ENCODE data around the gene KAT7. TPM values are rescaled to one million over a fixed set of nuclear protein-coding genes. Genes with fewer than 3 reads are reported as not detected.

Gene KAT7
- total and polyA plus RNA-seq, 2 of the 8 experiments (the other 6 are each of a cell fraction or from before 2014, with no cell fraction given): 90.9 to 139 TPM

DNA sequence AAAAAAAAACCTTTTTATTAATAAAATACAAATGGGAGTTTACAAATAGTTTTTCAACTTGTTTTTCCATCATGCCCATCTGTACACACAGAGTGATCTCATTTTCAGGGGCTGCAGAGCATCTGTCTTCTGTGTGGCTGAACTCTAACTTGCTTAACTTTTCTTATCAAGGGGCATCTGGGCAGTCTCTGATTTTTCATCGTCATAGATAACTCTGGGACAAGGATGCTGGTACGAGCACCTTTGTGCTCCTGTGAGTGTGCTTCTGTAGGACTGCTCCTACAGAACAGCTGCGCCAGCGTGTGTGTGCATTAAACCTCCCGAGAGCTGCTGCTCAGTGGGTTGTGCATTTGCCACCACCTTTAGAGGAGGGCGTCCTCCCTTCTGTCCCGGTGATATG, 94.0 kb downstream of the KAT7 start (continued):
- TF ChIP-seq, protein P1, sequence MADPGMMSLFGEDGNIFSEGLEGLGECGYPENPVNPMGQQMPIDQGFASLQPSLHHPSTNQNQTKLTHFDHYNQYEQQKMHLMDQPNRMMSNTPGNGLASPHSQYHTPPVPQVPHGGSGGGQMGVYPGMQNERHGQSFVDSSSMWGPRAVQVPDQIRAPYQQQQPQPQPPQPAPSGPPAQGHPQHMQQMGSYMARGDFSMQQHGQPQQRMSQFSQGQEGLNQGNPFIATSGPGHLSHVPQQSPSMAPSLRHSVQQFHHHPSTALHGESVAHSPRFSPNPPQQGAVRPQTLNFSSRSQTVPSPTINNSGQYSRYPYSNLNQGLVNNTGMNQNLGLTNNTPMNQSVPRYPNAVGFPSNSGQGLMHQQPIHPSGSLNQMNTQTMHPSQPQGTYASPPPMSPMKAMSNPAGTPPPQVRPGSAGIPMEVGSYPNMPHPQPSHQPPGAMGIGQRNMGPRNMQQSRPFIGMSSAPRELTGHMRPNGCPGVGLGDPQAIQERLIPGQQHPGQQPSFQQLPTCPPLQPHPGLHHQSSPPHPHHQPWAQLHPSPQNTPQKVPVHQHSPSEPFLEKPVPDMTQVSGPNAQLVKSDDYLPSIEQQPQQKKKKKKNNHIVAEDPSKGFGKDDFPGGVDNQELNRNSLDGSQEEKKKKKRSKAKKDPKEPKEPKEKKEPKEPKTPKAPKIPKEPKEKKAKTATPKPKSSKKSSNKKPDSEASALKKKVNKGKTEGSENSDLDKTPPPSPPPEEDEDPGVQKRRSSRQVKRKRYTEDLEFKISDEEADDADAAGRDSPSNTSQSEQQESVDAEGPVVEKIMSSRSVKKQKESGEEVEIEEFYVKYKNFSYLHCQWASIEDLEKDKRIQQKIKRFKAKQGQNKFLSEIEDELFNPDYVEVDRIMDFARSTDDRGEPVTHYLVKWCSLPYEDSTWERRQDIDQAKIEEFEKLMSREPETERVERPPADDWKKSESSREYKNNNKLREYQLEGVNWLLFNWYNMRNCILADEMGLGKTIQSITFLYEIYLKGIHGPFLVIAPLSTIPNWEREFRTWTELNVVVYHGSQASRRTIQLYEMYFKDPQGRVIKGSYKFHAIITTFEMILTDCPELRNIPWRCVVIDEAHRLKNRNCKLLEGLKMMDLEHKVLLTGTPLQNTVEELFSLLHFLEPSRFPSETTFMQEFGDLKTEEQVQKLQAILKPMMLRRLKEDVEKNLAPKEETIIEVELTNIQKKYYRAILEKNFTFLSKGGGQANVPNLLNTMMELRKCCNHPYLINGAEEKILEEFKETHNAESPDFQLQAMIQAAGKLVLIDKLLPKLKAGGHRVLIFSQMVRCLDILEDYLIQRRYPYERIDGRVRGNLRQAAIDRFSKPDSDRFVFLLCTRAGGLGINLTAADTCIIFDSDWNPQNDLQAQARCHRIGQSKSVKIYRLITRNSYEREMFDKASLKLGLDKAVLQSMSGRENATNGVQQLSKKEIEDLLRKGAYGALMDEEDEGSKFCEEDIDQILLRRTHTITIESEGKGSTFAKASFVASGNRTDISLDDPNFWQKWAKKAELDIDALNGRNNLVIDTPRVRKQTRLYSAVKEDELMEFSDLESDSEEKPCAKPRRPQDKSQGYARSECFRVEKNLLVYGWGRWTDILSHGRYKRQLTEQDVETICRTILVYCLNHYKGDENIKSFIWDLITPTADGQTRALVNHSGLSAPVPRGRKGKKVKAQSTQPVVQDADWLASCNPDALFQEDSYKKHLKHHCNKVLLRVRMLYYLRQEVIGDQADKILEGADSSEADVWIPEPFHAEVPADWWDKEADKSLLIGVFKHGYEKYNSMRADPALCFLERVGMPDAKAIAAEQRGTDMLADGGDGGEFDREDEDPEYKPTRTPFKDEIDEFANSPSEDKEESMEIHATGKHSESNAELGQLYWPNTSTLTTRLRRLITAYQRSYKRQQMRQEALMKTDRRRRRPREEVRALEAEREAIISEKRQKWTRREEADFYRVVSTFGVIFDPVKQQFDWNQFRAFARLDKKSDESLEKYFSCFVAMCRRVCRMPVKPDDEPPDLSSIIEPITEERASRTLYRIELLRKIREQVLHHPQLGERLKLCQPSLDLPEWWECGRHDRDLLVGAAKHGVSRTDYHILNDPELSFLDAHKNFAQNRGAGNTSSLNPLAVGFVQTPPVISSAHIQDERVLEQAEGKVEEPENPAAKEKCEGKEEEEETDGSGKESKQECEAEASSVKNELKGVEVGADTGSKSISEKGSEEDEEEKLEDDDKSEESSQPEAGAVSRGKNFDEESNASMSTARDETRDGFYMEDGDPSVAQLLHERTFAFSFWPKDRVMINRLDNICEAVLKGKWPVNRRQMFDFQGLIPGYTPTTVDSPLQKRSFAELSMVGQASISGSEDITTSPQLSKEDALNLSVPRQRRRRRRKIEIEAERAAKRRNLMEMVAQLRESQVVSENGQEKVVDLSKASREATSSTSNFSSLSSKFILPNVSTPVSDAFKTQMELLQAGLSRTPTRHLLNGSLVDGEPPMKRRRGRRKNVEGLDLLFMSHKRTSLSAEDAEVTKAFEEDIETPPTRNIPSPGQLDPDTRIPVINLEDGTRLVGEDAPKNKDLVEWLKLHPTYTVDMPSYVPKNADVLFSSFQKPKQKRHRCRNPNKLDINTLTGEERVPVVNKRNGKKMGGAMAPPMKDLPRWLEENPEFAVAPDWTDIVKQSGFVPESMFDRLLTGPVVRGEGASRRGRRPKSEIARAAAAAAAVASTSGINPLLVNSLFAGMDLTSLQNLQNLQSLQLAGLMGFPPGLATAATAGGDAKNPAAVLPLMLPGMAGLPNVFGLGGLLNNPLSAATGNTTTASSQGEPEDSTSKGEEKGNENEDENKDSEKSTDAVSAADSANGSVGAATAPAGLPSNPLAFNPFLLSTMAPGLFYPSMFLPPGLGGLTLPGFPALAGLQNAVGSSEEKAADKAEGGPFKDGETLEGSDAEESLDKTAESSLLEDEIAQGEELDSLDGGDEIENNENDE (IDR thresholded peaks at IDR 0.05; ENCODE audit: insufficient replicate concordance, low read length): no peak
- TF ChIP-seq TEAD4 (IDR thresholded peaks at IDR 0.05; ENCODE audit: low read depth, low read length): no peak
- no peak for TF ChIP-seq EZH2 (IDR thresholded peaks at IDR 0.05; ENCODE audit: low read depth, low read length, severe bottlenecking)
- TF ChIP-seq BCL11A (IDR thresholded peaks at IDR 0.05; ENCODE audit: low read depth in 2 of 2, low read length in 2 of 2): no peak
- no peak for TF ChIP-seq SAP30 (IDR thresholded peaks at IDR 0.05; ENCODE audit: insufficient read depth, insufficient replicate concordance, low read length)
- no peak for TF ChIP-seq TBP (IDR thresholded peaks at IDR 0.05; ENCODE audit: low read depth, low read length)
- TF ChIP-seq CBX8 (IDR thresholded peaks at IDR 0.05; ENCODE audit: borderline replicate concordance, low read depth, low read length): no peak
- TF ChIP-seq RXRA (IDR thresholded peaks at IDR 0.05; ENCODE audit: insufficient read depth, low read depth, low read length): no peak
- TF ChIP-seq SIX5 (IDR thresholded peaks at IDR 0.05; ENCODE audit: low read depth, low read length): no peak
- no peak for TF ChIP-seq HDAC6 (IDR thresholded peaks at IDR 0.05; ENCODE audit: low read depth, low read length)
- no peak for TF ChIP-seq ASH2L (IDR thresholded peaks at IDR 0.05; ENCODE audit: low read length)
- TF ChIP-seq JUN (IDR thresholded peaks at IDR 0.05; ENCODE audit: low read depth, low read length): no peak

Data from H1 (cell line).